K562 (cell line): ENCODE measurements around the gene RXRB. TPM values are rescaled to one million over a fixed set of nuclear protein-coding genes. Genes with fewer than 3 reads are reported as not detected.

ENCODE experiments used
- ATF7 ChIP-seq: fragments of 450-650 bp; IDR thresholded peaks from 2 replicates; pipeline ENCODE4 v1.7.1; 2014; ENCODE audit warnings: mild to moderate bottlenecking, moderate library complexity
- BCOR ChIP-seq: fragments of 450-650 bp; IDR thresholded peaks from 2 replicates; pipeline ENCODE4 v1.6.1; 2016
- CREB1 ChIP-seq, 2 experiments: sonication (generic) in 1 of 2; formaldehyde crosslinking in 1 of 2; IDR thresholded peaks; 2 replicates each; pipeline versions ENCODE4 v1.6.1 to v1.8.0; 2012 to 2022; ENCODE audit warnings: inconsistent platforms in 1 of 2, mild to moderate bottlenecking in 1 of 2, missing genetic modification reagents in 1 of 2, moderate library complexity in 1 of 2
- CREM ChIP-seq: IDR thresholded peaks from 2 replicates; pipeline ENCODE4 v1.6.1; 2014; ENCODE audit warnings: antibody characterized with exemption, low read depth
- ETS2 ChIP-seq: IDR thresholded peaks from 2 replicates; pipeline ENCODE4 v1.6.1; 2016; ENCODE audit warnings: borderline replicate concordance, missing genetic modification characterization, mild to moderate bottlenecking, moderate library complexity, missing compliant biosample characterization; ENCODE audit not compliant: poor library complexity, severe bottlenecking
- JUND ChIP-seq, 2 experiments: IDR thresholded peaks; 2 replicates in 1 of 2; 3 replicates in 1 of 2; pipeline ENCODE4 v1.6.1; 2011; ENCODE audit warnings: borderline replicate concordance in 2 of 2, low read depth in 2 of 2, low read length in 2 of 2, improper control_type of control experiment in 1 of 2, missing biosample characterization in 1 of 2, missing genetic modification characterization in 1 of 2, missing genetic modification reagents in 1 of 2
- MBD2 ChIP-seq: sonication (generic); IDR thresholded peaks from 2 replicates; pipeline ENCODE4 v1.6.1; 2016; ENCODE audit warnings: low read depth, borderline replicate concordance
- XRCC4 ChIP-seq: IDR thresholded peaks from one replicate; pipeline ENCODE4 v1.6.1; 2011; ENCODE audit not compliant: insufficient read depth, insufficient read length; ENCODE audit errors: extremely low read depth
- ZBTB1 ChIP-seq: sonication (generic); formaldehyde crosslinking; IDR thresholded peaks from 2 replicates; pipeline ENCODE4 v1.8.1; 2023; ENCODE audit warnings: missing genetic modification reagents, low read depth, mild to moderate bottlenecking, borderline replicate concordance
- ZNF212 ChIP-seq: fragments of 450-650 bp; formaldehyde crosslinking; IDR thresholded peaks from 2 replicates; pipeline ENCODE4 v1.4.0; 2020; ENCODE audit warnings: mild to moderate bottlenecking
- ZNF24 ChIP-seq: fragments of 450-650 bp; IDR thresholded peaks from 2 replicates; pipeline ENCODE4 v1.6.1; 2016
- polyA plus RNA-seq, 8 experiments: library from polyadenylated mRNA; depleted of rRNA in 4 of 8; stranded (reverse) in 5 of 8; unstranded in 3 of 8; fragments of >200 nt; fragmentation: Nextera tagmentation in 2 of 8; fragmentation: Illumina TruSeq in 1 of 8; extraction: Ambion mirVana in 2 of 8; extraction: Trizol in 1 of 8; gene quantifications; 2 replicates each; pipeline versions ENCODE4 v1.2.1 to v1.2.3, GENCODE V29; 2011 to 2014; ENCODE audit warnings: inconsistent platforms in 1 of 8, missing spikeins in 1 of 8
- total RNA-seq, 7 experiments: library from RNA; depleted of rRNA in 6 of 7; stranded (reverse); fragments of >200 nt in 6 of 7; fragmentation: Illumina TruSeq in 2 of 7; extraction: Trizol in 2 of 7; gene quantifications; 2 replicates each; pipeline versions ENCODE4 v1.2.1 to v1.2.3, GENCODE V29; 2011 to 2021; ENCODE audit warnings: low replicate concordance in 1 of 7
- TF ChIP-seq, protein P1 (sequence below): fragments of 450-650 bp; IDR thresholded peaks from 2 replicates; pipeline ENCODE4 v1.6.1; 2017; ENCODE audit warnings: mild to moderate bottlenecking, moderate library complexity
- TF ChIP-seq, protein P2 (sequence below): sonication (generic); formaldehyde crosslinking; IDR thresholded peaks from 2 replicates; pipeline ENCODE4 v1.9.0; 2022; ENCODE audit warnings: mild to moderate bottlenecking, missing genetic modification reagents
- TF ChIP-seq, protein P3 (sequence below): fragments of 450-650 bp; IDR thresholded peaks from 2 replicates; pipeline ENCODE4 v1.6.1; 2018; ENCODE audit not compliant: partially characterized antibody
- TF ChIP-seq, protein P4 (sequence below): fragments of 450-650 bp; IDR thresholded peaks from 2 replicates; pipeline ENCODE4 v1.7.1; 2018; ENCODE audit warnings: mild to moderate bottlenecking, low read depth; ENCODE audit not compliant: partially characterized antibody
- TF ChIP-seq, protein P5 (sequence below): fragments of 250-450 bp; sonication (Bioruptor Pico); IDR thresholded peaks from 2 replicates; pipeline ENCODE4 v1.5.0; 2021

RXRB gene
- total and polyA plus RNA-seq, 9 of the 15 experiments (the other 6 are each of a cell fraction or from before 2014, with no cell fraction given): 0.76 to 35.5 (median 18.4) TPM

DNA sequence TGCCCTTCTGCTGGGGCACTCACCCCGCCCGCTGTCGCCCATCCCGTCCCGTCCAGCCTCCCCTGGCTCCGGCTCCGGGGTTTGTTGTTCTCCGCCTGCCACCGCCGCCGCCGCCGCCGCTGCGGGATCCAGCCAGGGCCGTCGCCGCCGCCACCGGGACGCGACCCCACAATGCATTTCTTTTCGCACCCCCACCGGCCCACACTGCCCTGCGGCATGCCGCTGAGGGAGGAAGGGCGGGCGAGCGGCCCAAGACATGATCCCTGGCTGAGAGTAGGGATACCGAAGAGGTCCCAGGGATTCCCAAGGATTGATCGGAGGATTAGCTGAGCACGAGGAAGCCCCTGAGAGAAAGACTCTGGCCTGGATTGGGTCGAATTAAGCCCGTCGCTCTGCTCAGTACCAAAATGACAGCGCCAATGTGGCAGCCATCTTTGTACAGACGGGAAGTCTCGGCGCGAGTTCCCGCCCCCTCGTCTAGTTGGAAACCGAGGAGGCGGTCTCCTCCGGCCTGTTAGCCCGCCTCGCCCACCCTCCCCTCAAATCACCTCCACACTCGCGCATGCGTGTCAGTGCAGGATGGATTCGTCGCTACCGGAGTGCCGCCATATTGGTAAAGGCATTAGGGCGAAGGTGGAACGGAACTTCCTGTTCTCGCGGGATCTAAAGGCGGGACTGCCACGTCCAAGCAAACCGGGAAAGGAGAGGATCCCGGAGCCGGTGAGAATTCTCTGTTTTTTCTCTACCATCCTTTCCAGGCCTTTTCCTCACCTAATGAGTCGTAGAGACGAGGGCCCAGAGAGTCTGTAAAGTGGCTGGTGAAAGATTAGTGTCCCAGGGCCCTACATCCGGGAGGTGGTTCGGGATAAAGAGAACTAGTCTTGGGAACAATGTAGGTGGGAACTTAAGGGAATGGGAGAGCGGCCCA lies at the start of gene RXRB, which contains the start of gene SLC39A7 (continued):
- TF ChIP-seq, protein P1, sequence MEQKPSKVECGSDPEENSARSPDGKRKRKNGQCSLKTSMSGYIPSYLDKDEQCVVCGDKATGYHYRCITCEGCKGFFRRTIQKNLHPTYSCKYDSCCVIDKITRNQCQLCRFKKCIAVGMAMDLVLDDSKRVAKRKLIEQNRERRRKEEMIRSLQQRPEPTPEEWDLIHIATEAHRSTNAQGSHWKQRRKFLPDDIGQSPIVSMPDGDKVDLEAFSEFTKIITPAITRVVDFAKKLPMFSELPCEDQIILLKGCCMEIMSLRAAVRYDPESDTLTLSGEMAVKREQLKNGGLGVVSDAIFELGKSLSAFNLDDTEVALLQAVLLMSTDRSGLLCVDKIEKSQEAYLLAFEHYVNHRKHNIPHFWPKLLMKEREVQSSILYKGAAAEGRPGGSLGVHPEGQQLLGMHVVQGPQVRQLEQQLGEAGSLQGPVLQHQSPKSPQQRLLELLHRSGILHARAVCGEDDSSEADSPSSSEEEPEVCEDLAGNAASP: no peak
- peak; percentile 80; the same call in 1 of the 2 replicates for TF ChIP-seq ZNF212
- peak; percentile 71 for TF ChIP-seq ATF7
- peak; percentile 82 for TF ChIP-seq CREB1 (IDR thresholded peaks at IDR 0.05)
- TF ChIP-seq CREB1 (CRISPR knock-in tag; IDR thresholded peaks at IDR 0.05): peak; percentile 59
- TF ChIP-seq ETS2 (tag): no peak
- TF ChIP-seq MBD2: peak; percentile 29; the same call in 1 of the 2 replicates
- TF ChIP-seq ZNF24: peak; percentile 49; the same call in 1 of the 2 replicates
- peak; percentile 29; the same call in 1 of the 2 replicates for TF ChIP-seq JUND (IDR thresholded peaks at IDR 0.05; ENCODE audit: borderline replicate concordance, low read depth, low read length)
- TF ChIP-seq JUND (tag; IDR thresholded peaks at IDR 0.05; ENCODE audit: borderline replicate concordance, low read depth, low read length): no peak; the same call in 2 of the 3 replicates
- TF ChIP-seq, protein P2, sequence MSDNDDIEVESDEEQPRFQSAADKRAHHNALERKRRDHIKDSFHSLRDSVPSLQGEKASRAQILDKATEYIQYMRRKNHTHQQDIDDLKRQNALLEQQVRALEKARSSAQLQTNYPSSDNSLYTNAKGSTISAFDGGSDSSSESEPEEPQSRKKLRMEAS (CRISPR knock-in tag): peak; percentile 63
- peak; percentile 91 for TF ChIP-seq CREM
- TF ChIP-seq, protein P3, sequence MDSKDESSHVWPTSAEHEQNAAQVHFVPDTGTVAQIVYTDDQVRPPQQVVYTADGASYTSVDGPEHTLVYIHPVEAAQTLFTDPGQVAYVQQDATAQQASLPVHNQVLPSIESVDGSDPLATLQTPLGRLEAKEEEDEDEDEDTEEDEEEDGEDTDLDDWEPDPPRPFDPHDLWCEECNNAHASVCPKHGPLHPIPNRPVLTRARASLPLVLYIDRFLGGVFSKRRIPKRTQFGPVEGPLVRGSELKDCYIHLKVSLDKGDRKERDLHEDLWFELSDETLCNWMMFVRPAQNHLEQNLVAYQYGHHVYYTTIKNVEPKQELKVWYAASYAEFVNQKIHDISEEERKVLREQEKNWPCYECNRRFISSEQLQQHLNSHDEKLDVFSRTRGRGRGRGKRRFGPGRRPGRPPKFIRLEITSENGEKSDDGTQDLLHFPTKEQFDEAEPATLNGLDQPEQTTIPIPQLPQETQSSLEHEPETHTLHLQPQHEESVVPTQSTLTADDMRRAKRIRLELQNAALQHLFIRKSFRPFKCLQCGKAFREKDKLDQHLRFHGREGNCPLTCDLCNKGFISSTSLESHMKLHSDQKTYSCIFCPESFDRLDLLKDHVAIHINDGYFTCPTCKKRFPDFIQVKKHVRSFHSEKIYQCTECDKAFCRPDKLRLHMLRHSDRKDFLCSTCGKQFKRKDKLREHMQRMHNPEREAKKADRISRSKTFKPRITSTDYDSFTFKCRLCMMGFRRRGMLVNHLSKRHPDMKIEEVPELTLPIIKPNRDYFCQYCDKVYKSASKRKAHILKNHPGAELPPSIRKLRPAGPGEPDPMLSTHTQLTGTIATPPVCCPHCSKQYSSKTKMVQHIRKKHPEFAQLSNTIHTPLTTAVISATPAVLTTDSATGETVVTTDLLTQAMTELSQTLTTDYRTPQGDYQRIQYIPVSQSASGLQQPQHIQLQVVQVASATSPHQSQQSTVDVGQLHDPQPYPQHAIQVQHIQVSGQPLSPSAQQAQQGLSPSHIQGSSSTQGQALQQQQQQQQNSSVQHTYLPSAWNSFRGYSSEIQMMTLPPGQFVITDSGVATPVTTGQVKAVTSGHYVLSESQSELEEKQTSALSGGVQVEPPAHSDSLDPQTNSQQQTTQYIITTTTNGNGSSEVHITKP: peak; percentile 5
- 0 out of 2 replicates have a peak, but pooled peaks have one; percentile 14 for TF ChIP-seq BCOR
- peak; percentile 91; the same call in 1 of the 2 replicates for TF ChIP-seq ZBTB1
- TF ChIP-seq, protein P4, sequence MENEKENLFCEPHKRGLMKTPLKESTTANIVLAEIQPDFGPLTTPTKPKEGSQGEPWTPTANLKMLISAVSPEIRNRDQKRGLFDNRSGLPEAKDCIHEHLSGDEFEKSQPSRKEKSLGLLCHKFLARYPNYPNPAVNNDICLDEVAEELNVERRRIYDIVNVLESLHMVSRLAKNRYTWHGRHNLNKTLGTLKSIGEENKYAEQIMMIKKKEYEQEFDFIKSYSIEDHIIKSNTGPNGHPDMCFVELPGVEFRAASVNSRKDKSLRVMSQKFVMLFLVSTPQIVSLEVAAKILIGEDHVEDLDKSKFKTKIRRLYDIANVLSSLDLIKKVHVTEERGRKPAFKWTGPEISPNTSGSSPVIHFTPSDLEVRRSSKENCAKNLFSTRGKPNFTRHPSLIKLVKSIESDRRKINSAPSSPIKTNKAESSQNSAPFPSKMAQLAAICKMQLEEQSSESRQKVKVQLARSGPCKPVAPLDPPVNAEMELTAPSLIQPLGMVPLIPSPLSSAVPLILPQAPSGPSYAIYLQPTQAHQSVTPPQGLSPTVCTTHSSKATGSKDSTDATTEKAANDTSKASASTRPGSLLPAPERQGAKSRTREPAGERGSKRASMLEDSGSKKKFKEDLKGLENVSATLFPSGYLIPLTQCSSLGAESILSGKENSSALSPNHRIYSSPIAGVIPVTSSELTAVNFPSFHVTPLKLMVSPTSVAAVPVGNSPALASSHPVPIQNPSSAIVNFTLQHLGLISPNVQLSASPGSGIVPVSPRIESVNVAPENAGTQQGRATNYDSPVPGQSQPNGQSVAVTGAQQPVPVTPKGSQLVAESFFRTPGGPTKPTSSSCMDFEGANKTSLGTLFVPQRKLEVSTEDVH: peak; percentile 43
- TF ChIP-seq XRCC4: no peak
- TF ChIP-seq, protein P5, sequence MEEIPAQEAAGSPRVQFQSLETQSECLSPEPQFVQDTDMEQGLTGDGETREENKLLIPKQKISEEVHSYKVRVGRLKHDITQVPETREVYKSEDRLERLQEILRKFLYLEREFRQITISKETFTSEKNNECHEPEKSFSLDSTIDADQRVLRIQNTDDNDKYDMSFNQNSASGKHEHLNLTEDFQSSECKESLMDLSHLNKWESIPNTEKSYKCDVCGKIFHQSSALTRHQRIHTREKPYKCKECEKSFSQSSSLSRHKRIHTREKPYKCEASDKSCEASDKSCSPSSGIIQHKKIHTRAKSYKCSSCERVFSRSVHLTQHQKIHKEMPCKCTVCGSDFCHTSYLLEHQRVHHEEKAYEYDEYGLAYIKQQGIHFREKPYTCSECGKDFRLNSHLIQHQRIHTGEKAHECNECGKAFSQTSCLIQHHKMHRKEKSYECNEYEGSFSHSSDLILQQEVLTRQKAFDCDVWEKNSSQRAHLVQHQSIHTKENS (CRISPR knock-in tag): no peak
